DOHH2 (cell line): ENCODE measurements around the gene SLC2A13.

Experiments used
- EZH2phosphoT487 ChIP-seq: fragments of 200-600 bp; sonication (generic); IDR thresholded peaks from 2 replicates; pipeline ENCODE4 v1.6.1; 2017; ENCODE audit warnings: borderline replicate concordance, mild to moderate bottlenecking, antibody characterized with exemption, low read length, moderate library complexity, mixed read lengths
- TF ChIP-seq, protein P1 (sequence below): fragments of 200-600 bp; sonication (generic); IDR thresholded peaks from one replicate; pipeline ENCODE4 v1.5.1; 2014; ENCODE audit warnings: antibody characterized with exemption, mild to moderate bottlenecking, low read depth, low read length; ENCODE audit not compliant: poor library complexity, severe bottlenecking

- TF ChIP-seq, protein P1, sequence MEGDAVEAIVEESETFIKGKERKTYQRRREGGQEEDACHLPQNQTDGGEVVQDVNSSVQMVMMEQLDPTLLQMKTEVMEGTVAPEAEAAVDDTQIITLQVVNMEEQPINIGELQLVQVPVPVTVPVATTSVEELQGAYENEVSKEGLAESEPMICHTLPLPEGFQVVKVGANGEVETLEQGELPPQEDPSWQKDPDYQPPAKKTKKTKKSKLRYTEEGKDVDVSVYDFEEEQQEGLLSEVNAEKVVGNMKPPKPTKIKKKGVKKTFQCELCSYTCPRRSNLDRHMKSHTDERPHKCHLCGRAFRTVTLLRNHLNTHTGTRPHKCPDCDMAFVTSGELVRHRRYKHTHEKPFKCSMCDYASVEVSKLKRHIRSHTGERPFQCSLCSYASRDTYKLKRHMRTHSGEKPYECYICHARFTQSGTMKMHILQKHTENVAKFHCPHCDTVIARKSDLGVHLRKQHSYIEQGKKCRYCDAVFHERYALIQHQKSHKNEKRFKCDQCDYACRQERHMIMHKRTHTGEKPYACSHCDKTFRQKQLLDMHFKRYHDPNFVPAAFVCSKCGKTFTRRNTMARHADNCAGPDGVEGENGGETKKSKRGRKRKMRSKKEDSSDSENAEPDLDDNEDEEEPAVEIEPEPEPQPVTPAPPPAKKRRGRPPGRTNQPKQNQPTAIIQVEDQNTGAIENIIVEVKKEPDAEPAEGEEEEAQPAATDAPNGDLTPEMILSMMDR, result no peak
- no peak for TF ChIP-seq EZH2phosphoT487
Observed at GRCh38 chr12:39763071-39763889, 342.6 kb downstream of the SLC2A13 start.
